ENCODE data around the gene TRIM41.

Gene TRIM41

DNA sequence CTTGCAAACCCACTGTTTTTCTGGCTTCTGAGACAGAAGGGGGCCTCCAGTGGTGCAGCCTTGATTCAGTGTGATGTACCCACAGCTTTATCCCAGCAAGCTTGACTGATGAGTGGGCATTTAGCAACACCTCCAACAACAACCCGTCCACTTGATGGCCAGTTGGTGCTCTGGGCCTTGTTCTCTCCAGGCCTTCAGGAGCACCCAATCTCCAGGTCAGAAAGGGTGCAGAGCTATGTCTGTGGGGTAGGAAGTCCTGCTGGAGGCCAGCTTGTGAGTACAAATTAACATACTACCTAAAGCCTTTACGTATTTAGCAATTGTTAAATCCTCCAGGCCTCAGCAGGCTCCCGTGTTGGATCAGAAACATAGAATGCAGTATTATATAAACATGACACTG is 48.0 kb downstream of the TRIM41 start:
- TF ChIP-seq, protein P1, sequence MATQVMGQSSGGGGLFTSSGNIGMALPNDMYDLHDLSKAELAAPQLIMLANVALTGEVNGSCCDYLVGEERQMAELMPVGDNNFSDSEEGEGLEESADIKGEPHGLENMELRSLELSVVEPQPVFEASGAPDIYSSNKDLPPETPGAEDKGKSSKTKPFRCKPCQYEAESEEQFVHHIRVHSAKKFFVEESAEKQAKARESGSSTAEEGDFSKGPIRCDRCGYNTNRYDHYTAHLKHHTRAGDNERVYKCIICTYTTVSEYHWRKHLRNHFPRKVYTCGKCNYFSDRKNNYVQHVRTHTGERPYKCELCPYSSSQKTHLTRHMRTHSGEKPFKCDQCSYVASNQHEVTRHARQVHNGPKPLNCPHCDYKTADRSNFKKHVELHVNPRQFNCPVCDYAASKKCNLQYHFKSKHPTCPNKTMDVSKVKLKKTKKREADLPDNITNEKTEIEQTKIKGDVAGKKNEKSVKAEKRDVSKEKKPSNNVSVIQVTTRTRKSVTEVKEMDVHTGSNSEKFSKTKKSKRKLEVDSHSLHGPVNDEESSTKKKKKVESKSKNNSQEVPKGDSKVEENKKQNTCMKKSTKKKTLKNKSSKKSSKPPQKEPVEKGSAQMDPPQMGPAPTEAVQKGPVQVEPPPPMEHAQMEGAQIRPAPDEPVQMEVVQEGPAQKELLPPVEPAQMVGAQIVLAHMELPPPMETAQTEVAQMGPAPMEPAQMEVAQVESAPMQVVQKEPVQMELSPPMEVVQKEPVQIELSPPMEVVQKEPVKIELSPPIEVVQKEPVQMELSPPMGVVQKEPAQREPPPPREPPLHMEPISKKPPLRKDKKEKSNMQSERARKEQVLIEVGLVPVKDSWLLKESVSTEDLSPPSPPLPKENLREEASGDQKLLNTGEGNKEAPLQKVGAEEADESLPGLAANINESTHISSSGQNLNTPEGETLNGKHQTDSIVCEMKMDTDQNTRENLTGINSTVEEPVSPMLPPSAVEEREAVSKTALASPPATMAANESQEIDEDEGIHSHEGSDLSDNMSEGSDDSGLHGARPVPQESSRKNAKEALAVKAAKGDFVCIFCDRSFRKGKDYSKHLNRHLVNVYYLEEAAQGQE (IDR thresholded peaks at IDR 0.05; ENCODE audit: insufficient read depth in 1 of 2, low read depth in 2 of 2, low read length in 2 of 2), result no peak
- TF ChIP-seq FOXP2 (optimal IDR thresholded peaks at IDR 0.05; ENCODE audit: borderline replicate concordance, extremely low read depth, extremely low read length, insufficient read depth) (no peak), POLR2AphosphoS5 (IDR thresholded peaks at IDR 0.05; ENCODE audit: low read depth, low read length) (no peak), TAF1 (IDR thresholded peaks at IDR 0.05; ENCODE audit: borderline replicate concordance, insufficient read depth, low read length) (no peak), SIN3A (IDR thresholded peaks at IDR 0.05; ENCODE audit: borderline replicate concordance, insufficient read depth, low read length) (no peak)

DNA sequence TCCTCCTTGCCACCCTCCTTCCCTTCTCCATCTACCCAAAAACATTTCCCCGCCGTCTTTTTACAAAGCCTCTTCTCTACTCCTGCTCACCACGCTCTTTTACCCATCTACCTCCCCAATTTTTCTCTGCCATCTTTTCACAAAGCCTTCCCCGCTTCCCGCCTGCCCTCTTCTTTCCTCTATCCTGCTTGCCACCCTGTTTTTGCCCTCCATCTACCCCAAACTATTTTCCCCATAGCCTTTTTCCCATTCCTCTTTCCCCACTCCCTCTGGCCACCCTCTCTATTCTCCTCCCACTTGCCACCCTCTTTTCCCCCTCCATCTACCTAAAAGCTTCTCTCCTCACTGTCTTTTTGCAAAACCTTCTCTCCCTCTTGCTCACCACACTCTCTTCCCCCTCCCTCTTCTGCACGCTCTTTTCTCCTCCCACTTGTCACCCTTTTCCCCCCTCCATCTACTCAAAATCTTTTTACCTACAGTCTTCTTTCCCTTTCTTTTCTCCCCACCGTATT is 57.2 kb downstream of the TRIM41 start:
- no peak for TF ChIP-seq FOXP2 (optimal IDR thresholded peaks at IDR 0.05; ENCODE audit: borderline replicate concordance, extremely low read depth, extremely low read length, insufficient read depth)
- TF ChIP-seq POLR2AphosphoS5 (IDR thresholded peaks at IDR 0.05; ENCODE audit: low read depth, low read length), result no peak
- no peak for TF ChIP-seq SIN3A (IDR thresholded peaks at IDR 0.05; ENCODE audit: borderline replicate concordance, insufficient read depth, low read length)
- TF ChIP-seq, protein P1 (IDR thresholded peaks at IDR 0.05; ENCODE audit: insufficient read depth in 1 of 2, low read depth in 2 of 2, low read length in 2 of 2), result no peak
- TF ChIP-seq TAF1 (IDR thresholded peaks at IDR 0.05; ENCODE audit: borderline replicate concordance, insufficient read depth, low read length), result no peak

DNA sequence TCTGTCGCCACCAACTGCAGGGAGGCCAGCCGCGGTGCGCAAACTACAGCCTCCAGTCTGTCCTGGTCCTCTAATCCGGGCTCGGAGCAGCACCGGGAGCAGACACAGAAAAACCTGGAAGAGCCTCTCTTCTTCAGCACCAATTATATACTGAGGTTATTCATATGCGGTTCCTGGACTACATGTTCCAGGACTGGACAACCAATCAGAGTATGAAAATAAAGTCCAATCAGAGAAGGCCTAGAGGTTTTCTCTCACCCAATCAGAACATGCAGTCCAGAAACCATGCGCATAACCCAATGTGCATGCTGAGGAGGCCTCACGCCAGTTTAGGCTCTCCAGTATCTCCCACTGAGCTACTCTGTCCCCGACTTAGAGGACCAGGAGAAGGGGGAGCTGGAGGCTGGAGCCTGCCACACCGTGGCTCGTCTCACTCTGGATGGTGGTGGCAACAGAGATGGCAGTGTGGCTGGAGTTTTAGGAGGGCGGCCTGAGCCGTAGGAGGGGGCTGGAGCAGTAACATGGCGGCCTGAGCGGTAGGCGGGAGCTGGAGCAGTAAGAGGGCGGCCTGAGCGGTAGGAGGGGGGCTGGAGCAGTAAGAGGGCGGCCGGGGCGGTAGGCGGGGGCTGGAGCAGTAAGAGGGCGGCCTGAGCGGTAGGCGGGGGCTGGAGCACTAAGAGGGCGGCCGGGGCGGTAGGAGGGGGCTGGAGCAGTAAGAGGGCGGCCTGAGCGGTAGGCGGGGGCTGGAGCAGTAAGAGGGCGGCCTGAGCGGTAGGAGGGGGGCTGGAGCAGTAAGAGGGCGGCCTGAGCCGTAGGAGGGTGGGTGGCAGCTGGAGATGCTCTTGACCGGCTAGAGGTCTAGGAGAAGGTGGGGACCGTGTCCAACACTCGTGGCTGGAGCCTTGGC is 58.2 kb downstream of the TRIM41 start:
- TF ChIP-seq, protein P1 (IDR thresholded peaks at IDR 0.05; ENCODE audit: insufficient read depth in 1 of 2, low read depth in 2 of 2, low read length in 2 of 2), result no peak
- TF ChIP-seq POLR2AphosphoS5 (IDR thresholded peaks at IDR 0.05; ENCODE audit: low read depth, low read length) (no peak), FOXP2 (optimal IDR thresholded peaks at IDR 0.05; ENCODE audit: borderline replicate concordance, extremely low read depth, extremely low read length, insufficient read depth) (no peak), TAF1 (IDR thresholded peaks at IDR 0.05; ENCODE audit: borderline replicate concordance, insufficient read depth, low read length) (no peak)

DNA sequence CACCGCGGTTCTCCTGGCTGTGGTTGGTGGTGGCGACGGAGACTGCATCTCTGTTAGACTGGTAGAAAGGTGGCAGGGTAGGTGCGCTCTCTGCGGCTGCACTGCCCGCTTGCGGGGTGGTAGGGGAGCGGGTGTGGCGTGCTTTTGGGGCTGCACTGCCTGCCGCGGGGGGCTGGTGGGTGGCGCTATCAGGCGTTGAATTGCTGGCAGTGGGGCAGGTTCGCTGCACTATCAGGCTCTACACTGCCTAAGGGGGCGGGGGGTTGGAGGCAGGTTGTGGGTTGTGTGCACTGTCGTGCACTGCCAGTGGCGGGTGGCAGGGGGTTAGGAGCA is 58.9 kb downstream of the TRIM41 start:
- no peak for TF ChIP-seq SIN3A (IDR thresholded peaks at IDR 0.05; ENCODE audit: borderline replicate concordance, insufficient read depth, low read length)
- no peak for TF ChIP-seq TAF1 (IDR thresholded peaks at IDR 0.05; ENCODE audit: borderline replicate concordance, insufficient read depth, low read length)
- no peak for TF ChIP-seq FOXP2 (optimal IDR thresholded peaks at IDR 0.05; ENCODE audit: borderline replicate concordance, extremely low read depth, extremely low read length, insufficient read depth)
- TF ChIP-seq, protein P1 (IDR thresholded peaks at IDR 0.05; ENCODE audit: insufficient read depth in 1 of 2, low read depth in 2 of 2, low read length in 2 of 2), result no peak
- no peak for TF ChIP-seq POLR2AphosphoS5 (IDR thresholded peaks at IDR 0.05; ENCODE audit: low read depth, low read length)
